H9 (cell line): ENCODE data around the gene FOXP4. TPM values are rescaled to one million over a fixed set of nuclear protein-coding genes. Genes with fewer than 3 reads are reported as not detected.

Source experiments
- DNase-seq: peaks from one replicate; pipeline ENCODE4 v3.0.0-alpha.2; 2017
- H2AFZ ChIP-seq: one replicate; pipeline ENCODE4 v1.6.1; 2013; ENCODE audit warnings: mild to moderate bottlenecking, low read length, control low read depth, moderate library complexity
- H2AK5ac ChIP-seq: 2 replicates; pipeline ENCODE4 v1.6.1; 2013; ENCODE audit warnings: low read length, control low read depth, mixed read lengths; ENCODE audit not compliant: insufficient read length
- H2BK120ac ChIP-seq: one replicate; pipeline ENCODE4 v1.6.1; 2013; ENCODE audit warnings: low read depth, mild to moderate bottlenecking, low read length, control low read depth, inconsistent platforms; ENCODE audit not compliant: poor library complexity, severe bottlenecking
- H2BK12ac ChIP-seq: 2 replicates; pipeline ENCODE4 v1.6.1; 2013; ENCODE audit warnings: low read length, control low read depth, mixed read lengths, low read depth; ENCODE audit not compliant: insufficient read length
- H2BK15ac ChIP-seq: 2 replicates; pipeline ENCODE4 v1.6.1; 2013; ENCODE audit warnings: low read depth, low read length, control low read depth
- H2BK20ac ChIP-seq: one replicate; pipeline ENCODE4 v1.6.1; 2013; ENCODE audit warnings: low read depth, mild to moderate bottlenecking, low read length, control low read depth, inconsistent platforms; ENCODE audit not compliant: poor library complexity, severe bottlenecking
- H2BK5ac ChIP-seq: 2 replicates; pipeline ENCODE4 v1.6.1; 2013; ENCODE audit warnings: low read length, control low read depth, mixed read lengths; ENCODE audit not compliant: insufficient read length
- H3K14ac ChIP-seq: 2 replicates; pipeline ENCODE4 v1.6.1; 2013; ENCODE audit warnings: low read length, control low read depth; ENCODE audit not compliant: insufficient read depth
- H3K18ac ChIP-seq: 2 replicates; pipeline ENCODE4 v1.6.1; 2013; ENCODE audit warnings: low read depth, mild to moderate bottlenecking, mixed read lengths, low read length, control low read depth; ENCODE audit not compliant: insufficient read length
- H3K23ac ChIP-seq: 2 replicates; pipeline ENCODE4 v1.6.1; 2013; ENCODE audit warnings: low read length, control low read depth, mixed read lengths, low read depth; ENCODE audit not compliant: insufficient read length
- H3K23me2 ChIP-seq: 2 replicates; pipeline ENCODE4 v1.6.1; 2013; ENCODE audit warnings: low read depth, mild to moderate bottlenecking, mixed read lengths, low read length, control low read depth; ENCODE audit not compliant: insufficient read length, poor library complexity, severe bottlenecking
- H3K27ac ChIP-seq: 2 replicates; pipeline ENCODE4 v1.5.1; 2013; ENCODE audit warnings: low read length, control low read depth, mixed read lengths, low read depth; ENCODE audit not compliant: insufficient read length
- H3K27me3 ChIP-seq: 2 replicates; pipeline ENCODE4 v1.6.1; 2013; ENCODE audit warnings: low read length, control low read depth, inconsistent platforms; ENCODE audit not compliant: insufficient read depth
- H3K4ac ChIP-seq: 2 replicates; pipeline ENCODE4 v1.6.1; 2013; ENCODE audit warnings: low read depth, mild to moderate bottlenecking, control low read depth, inconsistent platforms, low read length, moderate library complexity
- H3K4me1 ChIP-seq: 2 replicates; pipeline ENCODE4 v1.6.1; 2013; ENCODE audit warnings: low read length, control low read depth, inconsistent platforms; ENCODE audit not compliant: insufficient read depth
- H3K4me2 ChIP-seq: 2 replicates; pipeline ENCODE4 v1.6.1; 2013; ENCODE audit warnings: low read length, control low read depth, mixed read lengths; ENCODE audit not compliant: insufficient read length, insufficient read depth
- H3K56ac ChIP-seq: 2 replicates; pipeline ENCODE4 v1.6.1; 2013; ENCODE audit warnings: low read depth, mild to moderate bottlenecking, mixed read lengths, low read length, control low read depth; ENCODE audit not compliant: insufficient read length
- H3K79me1 ChIP-seq: 2 replicates; pipeline ENCODE4 v1.6.1; 2013; ENCODE audit warnings: low read depth, mild to moderate bottlenecking, moderate library complexity, low read length, control low read depth, inconsistent platforms; ENCODE audit not compliant: insufficient read depth, poor library complexity, severe bottlenecking
- H3K79me2 ChIP-seq: 2 replicates; pipeline ENCODE4 v1.6.1; 2013; ENCODE audit warnings: low read length, control low read depth, inconsistent platforms; ENCODE audit not compliant: insufficient read depth
- H3K9ac ChIP-seq: 2 replicates; pipeline ENCODE4 v1.6.1; 2013; ENCODE audit warnings: low read length, control low read depth, mixed read lengths; ENCODE audit not compliant: insufficient read length; ENCODE audit errors: extremely low read depth
- H3K9me3 ChIP-seq: one replicate; pipeline ENCODE4 v1.6.1; 2013; ENCODE audit warnings: low read depth, low read length, inconsistent platforms; ENCODE audit not compliant: control insufficient read depth
- H3T11ph ChIP-seq: one replicate; pipeline ENCODE4 v1.6.1; 2013; ENCODE audit warnings: mild to moderate bottlenecking, low read length, control low read depth, inconsistent platforms
- H4K20me1 ChIP-seq: one replicate; pipeline ENCODE4 v1.6.1; 2013; ENCODE audit not compliant: control insufficient read depth, insufficient read length, insufficient read depth
- H4K5ac ChIP-seq: 2 replicates; pipeline ENCODE4 v1.6.1; 2013; ENCODE audit warnings: low read depth, mild to moderate bottlenecking, mixed read lengths, low read length, control low read depth; ENCODE audit not compliant: insufficient read length
- H4K8ac ChIP-seq: replicated peaks from 2 replicates; pipeline ENCODE4 v1.6.1; 2013; ENCODE audit warnings: low read length, control low read depth, mixed read lengths, low read depth; ENCODE audit not compliant: insufficient read length
- H4K91ac ChIP-seq: 2 replicates; pipeline ENCODE4 v1.6.1; 2013; ENCODE audit warnings: low read depth, mild to moderate bottlenecking, moderate library complexity, mixed read lengths, low read length, control low read depth; ENCODE audit not compliant: insufficient read length
- H3K27ac Mint-ChIP-seq, 3 experiments: 2 replicates in 2 of 3; 3 replicates in 1 of 3; pipeline ENCODE4 v1.8.0; 2020 to 2021; ENCODE audit warnings: mixed read lengths in 3 of 3, mild to moderate bottlenecking in 1 of 3, moderate library complexity in 1 of 3
- H3K27me3 Mint-ChIP-seq: 2 replicates; pipeline ENCODE4 v1.8.0; 2021; ENCODE audit warnings: low read depth, mild to moderate bottlenecking, moderate library complexity, mixed read lengths
- H3K36me3 Mint-ChIP-seq, 3 experiments: 2 replicates in 2 of 3; 3 replicates in 1 of 3; pipeline ENCODE4 v1.8.0; 2020 to 2021; ENCODE audit warnings: low read depth in 3 of 3, mixed read lengths in 3 of 3; ENCODE audit not compliant: insufficient read depth in 1 of 3
- H3K4me1 Mint-ChIP-seq, 2 experiments: 2 replicates each; pipeline ENCODE4 v1.8.0; 2020; ENCODE audit warnings: mixed read lengths in 2 of 2
- H3K4me3 Mint-ChIP-seq, 2 experiments: 2 replicates in 1 of 2; 3 replicates in 1 of 2; pipeline ENCODE4 v1.8.0; 2020 to 2021; ENCODE audit warnings: mild to moderate bottlenecking in 2 of 2, mixed read lengths in 2 of 2, moderate library complexity in 1 of 2
- H3K9me3 Mint-ChIP-seq, 2 experiments: 2 replicates in 1 of 2; 3 replicates in 1 of 2; pipeline ENCODE4 v1.8.0; 2020; ENCODE audit warnings: mild to moderate bottlenecking in 2 of 2, mixed read lengths in 2 of 2, moderate library complexity in 1 of 2
- CTCF ChIP-seq: fragments of 200-600 bp; sonication (generic); conservative IDR thresholded peaks from 3 replicates; pipeline ENCODE4 v1.8.0; 2021; ENCODE audit warnings: antibody characterized with exemption, mild to moderate bottlenecking
- WGBS: extraction: QIAGEN DNeasy Blood & Tissue Kit; methylation state at CpG from one replicate; pipeline ENCODE4 v1.1.7; 2013; ENCODE audit warnings: missing lambda C conversion rate, low lambda C conversion rate, mixed read lengths; ENCODE audit not compliant: insufficient read length; ENCODE audit errors: extremely low coverage; 5-methylcytosine and 5-hydroxymethylcytosine counted together
- total RNA-seq: library from RNA; stranded (reverse); gene quantifications from 2 replicates; pipeline ENCODE4 v1.2.1, GENCODE V29; 2021

FOXP4 gene
- total RNA-seq, 1 experiment from 2014 or later: 18.2 TPM

GRCh38 chr6:41566961-41567360 is 20.8 kb downstream of the FOXP4 start:
- H4K20me1 ChIP-seq: no peaks in the 10 kb centered on the region
- H3K14ac ChIP-seq: no peak overlapping the region
- H3K23me2 ChIP-seq: peaks cover 5% of the 10 kb centered on the region
- no peak overlapping the region for H3K4me2 ChIP-seq
- no peak overlapping the region for H2BK120ac ChIP-seq
- no CpG with 5 or more reads among the region's 1 CpG for WGBS
- H2AK5ac ChIP-seq: no peak overlapping the region
- H3K4me1 ChIP-seq: peaks cover 19% of the 10 kb centered on the region
- H3K18ac ChIP-seq: no peak overlapping the region
- no peak overlapping the region for H2BK15ac ChIP-seq
- no peak overlapping the region for H4K8ac ChIP-seq
- H2AFZ ChIP-seq: no peak overlapping the region
- H3K27ac ChIP-seq: no peak overlapping the region
- Mint-ChIP-seq H3K4me3 (no peak overlapping the region), H3K4me1 (peaks cover 51 to 71% of the 10 kb centered on the region in 2 experiments), H3K27ac (no peak overlapping the region; a peak in 1 of 7 replicates), H3K9me3 (no peaks in the 10 kb centered on the region), H3K27me3 (peaks cover 22% of the 10 kb centered on the region), H3K36me3 (peaks cover 9 to 33% (median 30%) of the 10 kb centered on the region in 3 experiments; a peak in 6 of 7 replicates)
- no peak overlapping the region for H4K5ac ChIP-seq
- no peaks in the 10 kb centered on the region for H3K79me2 ChIP-seq
- H3K9me3 ChIP-seq: no peaks in the 10 kb centered on the region
- H2BK5ac ChIP-seq: no peak overlapping the region
- DNase-seq: no peak
- H3K56ac ChIP-seq: no peak overlapping the region
- no peaks in the 10 kb centered on the region for H3K79me1 ChIP-seq
- TF ChIP-seq CTCF: no peak
- H3T11ph ChIP-seq: no peak overlapping the region
- no peak overlapping the region for H2BK20ac ChIP-seq
- H3K27me3 ChIP-seq: no peaks in the 10 kb centered on the region
- no peak overlapping the region for H2BK12ac ChIP-seq
- no peak overlapping the region for H3K9ac ChIP-seq
- no peak overlapping the region for H3K4ac ChIP-seq
- H3K23ac ChIP-seq: no peak overlapping the region
- no peak overlapping the region for H4K91ac ChIP-seq
